B cell (primary cell): Measurements from ENCODE around the gene DNASE1L3. TPM values are rescaled to one million over a fixed set of nuclear protein-coding genes. Genes with fewer than 3 reads are reported as not detected.

Experiments
- ATAC-seq: fragments of 200-7000 bp; cut with Tn5 transposase; one replicate; pipeline ENCODE4 v1.10.0; 2021; ENCODE audit warnings: low read depth, mild to moderate bottlenecking, moderate number of reproducible peaks, moderate library complexity
- CTCF ChIA-PET: fragments of 350-600 bp; sonication (Branson Sonifier 250); formaldehyde crosslinking; loops from one replicate; lab custom pipeline; 2021; ENCODE audit warnings: antibody characterized with exemption, inconsistent platforms; lab: Charles Lee
- POLR2A ChIA-PET: fragments of 350-600 bp; sonication (Branson Sonifier 250); formaldehyde crosslinking; loops from one replicate; lab custom pipeline; 2021; ENCODE audit warnings: antibody characterized with exemption; lab: Charles Lee
- DNase-seq: peaks from one replicate; pipeline ENCODE4 v3.0.0; 2013
- H2AFZ ChIP-seq: 2 replicates; pipeline ENCODE4 v1.6.1; 2012; ENCODE audit warnings: mild to moderate bottlenecking, low read depth, low read length; ENCODE audit not compliant: insufficient read depth, poor library complexity, severe bottlenecking
- H3K27ac ChIP-seq, 2 donors: 1 replicate in 1 of 2; 2 replicates in 1 of 2; pipeline ENCODE4 v1.5.1; 2012 to 2013; ENCODE audit warnings: low read length in 2 of 2, mild to moderate bottlenecking in 2 of 2, moderate library complexity in 1 of 2
- H3K27me3 ChIP-seq, 4 experiments: fragments of 200-600 bp in 1 of 4; sonication (generic) in 1 of 4; replicated peaks in 1 of 4; 1 replicate in 2 of 4; 2 replicates in 2 of 4; pipeline versions ENCODE4 v1.6.1 to v1.7.0; 2013 to 2016; ENCODE audit warnings: low read length in 3 of 4, mild to moderate bottlenecking in 2 of 4, mixed read lengths in 1 of 4, moderate library complexity in 1 of 4; ENCODE audit not compliant: insufficient read depth in 4 of 4, control insufficient read depth in 3 of 4; ENCODE audit errors: control extremely low read depth in 1 of 4
- H3K36me3 ChIP-seq, 2 experiments: replicated peaks in 1 of 2; 1 replicate in 1 of 2; 2 replicates in 1 of 2; pipeline versions ENCODE4 v1.6.1 to v1.7.1; 2013; ENCODE audit warnings: low read length in 1 of 2; ENCODE audit not compliant: insufficient read depth in 2 of 2, control insufficient read depth in 1 of 2; ENCODE audit errors: control extremely low read depth in 1 of 2, extremely low read depth in 1 of 2
- H3K4me1 ChIP-seq, 2 donors: fragments of 200-600 bp in 1 of 2; sonication (generic) in 1 of 2; 1 replicate in 1 of 2; 2 replicates in 1 of 2; pipeline versions ENCODE4 v1.5.1 to v1.6.1; 2013 to 2017; ENCODE audit warnings: low read length in 2 of 2; ENCODE audit not compliant: control insufficient read depth in 2 of 2, insufficient read depth in 2 of 2
- H3K4me2 ChIP-seq: replicated peaks from 2 replicates; pipeline ENCODE3; 2012; ENCODE audit warnings: mild to moderate bottlenecking, low read depth, low read length; ENCODE audit not compliant: poor library complexity, severe bottlenecking
- H3K4me3 ChIP-seq, 5 experiments: fragments of 200-600 bp in 1 of 5; sonication (generic) in 1 of 5; 1 replicate in 3 of 5; 2 replicates in 2 of 5; pipeline versions ENCODE4 v1.5.1 to v1.7.0; 2011 to 2016; ENCODE audit warnings: low read length in 4 of 5, mild to moderate bottlenecking in 4 of 5, low read depth in 2 of 5, control low read depth in 1 of 5, moderate library complexity in 1 of 5; ENCODE audit not compliant: insufficient read depth in 1 of 5; ENCODE audit errors: control extremely low read depth in 1 of 5, extremely low read depth in 1 of 5
- H3K79me2 ChIP-seq: fragments of 200-600 bp; sonication (generic); one replicate; pipeline ENCODE4 v1.6.0; 2016; ENCODE audit warnings: low read length; ENCODE audit not compliant: control insufficient read depth, insufficient read depth
- H3K9ac ChIP-seq: fragments of 200-600 bp; sonication (generic); 2 replicates; pipeline ENCODE4 v1.6.1; 2017; ENCODE audit warnings: mild to moderate bottlenecking, low read length, moderate library complexity
- H3K9me3 ChIP-seq, 3 donors: one replicate each; pipeline versions ENCODE4 v1.6.1 to v1.7.1; 2013; ENCODE audit warnings: low read length in 2 of 3; ENCODE audit not compliant: control insufficient read depth in 2 of 3, insufficient read depth in 1 of 3; ENCODE audit errors: control extremely low read depth in 1 of 3
- H4K20me1 ChIP-seq: 2 replicates; pipeline ENCODE4 v1.6.0; 2012; ENCODE audit warnings: mild to moderate bottlenecking, low read length; ENCODE audit not compliant: insufficient read depth, control insufficient read depth, poor library complexity, severe bottlenecking
- H3K27ac Mint-ChIP-seq: one replicate; pipeline ENCODE4 v1.8.0; 2021; ENCODE audit warnings: mixed read lengths
- H3K27me3 Mint-ChIP-seq: one replicate; pipeline ENCODE4 v1.8.0; 2021; ENCODE audit warnings: mixed read lengths
- H3K4me1 Mint-ChIP-seq: one replicate; pipeline ENCODE4 v1.8.0; 2021; ENCODE audit warnings: mixed read lengths
- H3K4me3 Mint-ChIP-seq: one replicate; pipeline ENCODE4 v1.8.0; 2021; ENCODE audit warnings: mixed read lengths
- H3K9me3 Mint-ChIP-seq: one replicate; pipeline ENCODE4 v1.8.0; 2022; ENCODE audit warnings: mixed read lengths; ENCODE audit not compliant: insufficient read depth
- EZH2 ChIP-seq: IDR thresholded peaks from 2 replicates; pipeline ENCODE4 v1.6.1; 2012; ENCODE audit warnings: borderline replicate concordance, low read depth, mild to moderate bottlenecking, moderate library complexity, low read length; ENCODE audit not compliant: insufficient read depth, poor library complexity, severe bottlenecking
- WGBS: methylation state at CpG from one replicate; pipeline ENCODE4 v1.1.5; 2013; ENCODE audit warnings: missing lambda C conversion rate; ENCODE audit not compliant: insufficient coverage; 5-methylcytosine and 5-hydroxymethylcytosine counted together
- intact Hi-C: fragments of 100-400 bp; cut with micrococcal nuclease; formaldehyde crosslinking; loops from one replicate; pipeline ENCODE4 v1.10.0; 2022
- polyA plus RNA-seq: library from polyadenylated mRNA; depleted of rRNA; stranded (reverse); fragments of >200 nt; gene quantifications from 2 replicates; pipeline ENCODE4 v1.2.3, GENCODE V29; 2012
- total RNA-seq, 2 donors: library from RNA; stranded (reverse); fragments of 120-200 nt in 1 of 2; gene quantifications; 1 replicate in 1 of 2; 2 replicates in 1 of 2; pipeline versions ENCODE4 v1.2.3 to v1.2.4, GENCODE V29; 2013 to 2022
- TF ChIP-seq, protein P1 (sequence below): fragments of 200-600 bp; IDR thresholded peaks from one replicate; pipeline ENCODE4 v1.8.0; 2022; ENCODE audit warnings: antibody characterized with exemption, mild to moderate bottlenecking

The DNASE1L3 gene
- total and polyA plus RNA-seq, 2 donors (not counting 1 experiment from before 2014, with no cell fraction given): 0.39 to 2.6 TPM

DNA sequence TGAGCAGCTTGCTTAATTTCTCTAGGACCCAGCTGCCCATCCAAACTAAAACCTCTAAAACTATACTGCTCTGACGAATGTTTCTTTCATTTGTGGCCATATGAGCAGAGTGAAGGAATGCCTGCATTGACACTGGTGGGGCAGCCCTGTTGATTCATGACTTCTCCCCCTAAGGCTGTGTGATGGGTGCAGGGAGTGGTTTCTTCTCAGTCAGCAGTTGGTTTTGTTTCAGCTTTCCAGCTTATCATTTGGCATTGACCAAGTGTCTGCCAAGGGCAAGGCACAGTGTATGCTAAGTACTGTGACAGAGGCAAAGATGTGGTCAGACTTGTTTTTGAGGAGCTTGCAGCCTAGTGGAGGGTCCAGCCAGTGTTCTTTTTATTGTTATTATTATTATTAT is 31.6 kb upstream of the DNASE1L3 start:
- ATAC-seq (no peak), DNase-seq (no peak)
- Histone ChIP-seq H3K27me3 (no peaks in the 10 kb centered on the region), H3K9ac (no peak overlapping the region), H3K36me3 (no peaks in the 10 kb centered on the region), H3K27ac (no peak overlapping the region), H3K9me3 (no peaks in the 10 kb centered on the region), H3K4me1 (peaks cover 8 to 13% of the 10 kb centered on the region in 2 donors), H4K20me1 (peaks cover 7% of the 10 kb centered on the region), H3K4me2 (no peak overlapping the region), H3K4me3 (no peak overlapping the region), H3K79me2 (peaks cover 93% of the 10 kb centered on the region), H2AFZ (no peak overlapping the region)
- Mint-ChIP-seq H3K27ac (no peak overlapping the region), H3K4me1 (peaks cover 52% of the 10 kb centered on the region), H3K9me3 (no peaks in the 10 kb centered on the region), H3K27me3 (no peaks in the 10 kb centered on the region), H3K4me3 (no peak overlapping the region)
- POLR2A ChIA-PET: interaction anchor here (0.7 kb wide), 1 partner anchor 46 kb away, joined by 3 read pairs; no protein-coding TSS in a partner anchor
- CTCF ChIA-PET: interaction anchor here (0.8 to 4.1 kb wide), 6 partner anchors 13 to 64 kb away, joined by 3 to 19 read pairs (median 4); partner anchors contain the start of genes HTD2 and RPP14
- no CpG with 5 or more reads among the region's 1 CpG for WGBS
- TF ChIP-seq, protein P1, sequence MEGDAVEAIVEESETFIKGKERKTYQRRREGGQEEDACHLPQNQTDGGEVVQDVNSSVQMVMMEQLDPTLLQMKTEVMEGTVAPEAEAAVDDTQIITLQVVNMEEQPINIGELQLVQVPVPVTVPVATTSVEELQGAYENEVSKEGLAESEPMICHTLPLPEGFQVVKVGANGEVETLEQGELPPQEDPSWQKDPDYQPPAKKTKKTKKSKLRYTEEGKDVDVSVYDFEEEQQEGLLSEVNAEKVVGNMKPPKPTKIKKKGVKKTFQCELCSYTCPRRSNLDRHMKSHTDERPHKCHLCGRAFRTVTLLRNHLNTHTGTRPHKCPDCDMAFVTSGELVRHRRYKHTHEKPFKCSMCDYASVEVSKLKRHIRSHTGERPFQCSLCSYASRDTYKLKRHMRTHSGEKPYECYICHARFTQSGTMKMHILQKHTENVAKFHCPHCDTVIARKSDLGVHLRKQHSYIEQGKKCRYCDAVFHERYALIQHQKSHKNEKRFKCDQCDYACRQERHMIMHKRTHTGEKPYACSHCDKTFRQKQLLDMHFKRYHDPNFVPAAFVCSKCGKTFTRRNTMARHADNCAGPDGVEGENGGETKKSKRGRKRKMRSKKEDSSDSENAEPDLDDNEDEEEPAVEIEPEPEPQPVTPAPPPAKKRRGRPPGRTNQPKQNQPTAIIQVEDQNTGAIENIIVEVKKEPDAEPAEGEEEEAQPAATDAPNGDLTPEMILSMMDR: no peak
- TF ChIP-seq EZH2: no peak
- intact Hi-C loops: no loop called here

GRCh38 chr3:58241306-58242044 is 30.7 kb upstream of the DNASE1L3 start:
- Mint-ChIP-seq H3K9me3 (no peaks in the 10 kb centered on the region), H3K27ac (peak overlapping the region; percentile 22), H3K4me1 (peaks cover 57% of the 10 kb centered on the region), H3K27me3 (no peaks in the 10 kb centered on the region), H3K4me3 (no peak overlapping the region)
- TF ChIP-seq, protein P1: no peak
- no peak for TF ChIP-seq EZH2
- Histone ChIP-seq H3K79me2 (peaks cover 93% of the 10 kb centered on the region), H2AFZ (no peak overlapping the region), H3K4me1 (peaks cover 14 to 20% of the 10 kb centered on the region in 2 donors), H3K9ac (no peak overlapping the region), H3K27me3 (no peaks in the 10 kb centered on the region), H3K27ac (no peak overlapping the region), H3K4me2 (no peak overlapping the region), H3K36me3 (no peaks in the 10 kb centered on the region), H4K20me1 (peaks cover 7% of the 10 kb centered on the region), H3K9me3 (no peaks in the 10 kb centered on the region), H3K4me3 (no peak overlapping the region)
- POLR2A ChIA-PET: no interaction called here
- CTCF ChIA-PET: interaction anchor here (1.0 to 4.1 kb wide), 6 partner anchors 14 to 65 kb away, joined by 3 to 19 read pairs (median 4); partner anchors contain the start of genes HTD2 and RPP14
- ATAC-seq: no peak
- WGBS: 94% methylated on average over 2 of the region's 4 CpGs
- intact Hi-C loops: no loop called here
- DNase-seq: no peak
